Mucosa of descending colon (tissue), 3 donors: Measurements from ENCODE around the gene VMAC. TPM values are rescaled to one million over a fixed set of nuclear protein-coding genes. Genes with fewer than 3 reads are reported as not detected.

Experiments
- ATAC-seq: fragments of 200-7000 bp; cut with Tn5 transposase; one replicate; pipeline ENCODE4 v1.9.1; 2020; ENCODE audit warnings: mild to moderate bottlenecking, moderate library complexity
- DNase-seq, 3 donors: peaks; one replicate each; pipeline ENCODE4 v3.0.0-alpha.2; 2020
- H3K36me3 ChIP-seq: fragments of 200-600 bp; one replicate; pipeline ENCODE4 v1.8.0; 2021; ENCODE audit warnings: low read depth, mild to moderate bottlenecking
- H3K4me1 ChIP-seq: fragments of 200-600 bp; one replicate; pipeline ENCODE4 v1.8.0; 2021; ENCODE audit warnings: low read depth, mild to moderate bottlenecking
- H3K4me3 ChIP-seq: fragments of 200-600 bp; one replicate; pipeline ENCODE4 v1.8.0; 2021; ENCODE audit warnings: mild to moderate bottlenecking
- H3K9me3 ChIP-seq: fragments of 200-600 bp; one replicate; pipeline ENCODE4 v1.8.0; 2021; ENCODE audit warnings: mild to moderate bottlenecking
- intact Hi-C, 2 donors: fragments of 100-400 bp; cut with DNase I in 1 of 2; cut with micrococcal nuclease in 1 of 2; formaldehyde crosslinking; loops; one replicate each; pipeline versions ENCODE4 v1.11.0 to v1.11.1; 2022; cut with DNase I, micrococcal nuclease
- total RNA-seq, 3 donors: library from RNA; stranded (reverse); fragmentation: NEBNext Ultra II Directional in 2 of 3; extraction: Animal tissue kit (Norgen Biotek cat#: 25700) in 2 of 3; gene quantifications; one replicate each; pipeline versions ENCODE4 v1.2.1 to v1.2.4, GENCODE V29; 2021 to 2023
- TF ChIP-seq, protein P1 (sequence below): fragments of 200-600 bp; IDR thresholded peaks from one replicate; pipeline ENCODE4 v1.8.0; 2022; ENCODE audit warnings: antibody characterized with exemption, mild to moderate bottlenecking
- donor health status: DM: no; HTN: no; CAD: no; lungs with moderate emphysema.
- donor health status: DM: no; HTN: no; CAD: no.
- donor health status: DM: no; HTN: yes; CAD: no.

Gene VMAC
- total RNA-seq, 3 donors from 2014 or later, result 5.6 to 10.0 (median 8.3) TPM

DNA sequence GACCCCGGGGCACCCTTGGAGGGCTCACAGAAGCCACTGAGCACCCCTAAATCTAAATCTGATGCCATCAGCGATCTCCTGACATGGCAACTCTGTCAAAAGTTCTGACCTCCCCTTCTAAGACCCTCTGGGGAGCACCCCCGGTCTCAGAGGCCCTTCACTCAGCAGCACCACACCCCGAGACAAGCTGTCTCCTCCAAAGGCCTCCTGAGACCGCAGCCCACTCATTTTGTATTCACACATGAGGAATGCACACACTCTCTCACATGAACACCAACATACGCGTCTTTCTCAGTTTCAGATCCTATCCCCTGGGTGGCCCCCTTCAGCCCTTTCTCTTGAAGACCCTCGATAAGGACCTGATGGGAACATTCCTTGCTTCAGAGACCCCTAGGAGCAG, 3.7 kb upstream of the VMAC start:
- peaks cover 31% of the 10 kb centered on the region for H3K4me1 ChIP-seq
- no peak overlapping the region for H3K4me3 ChIP-seq
- peaks cover 6% of the 10 kb centered on the region for H3K36me3 ChIP-seq
- DNase-seq, result no peak
- TF ChIP-seq, protein P1, sequence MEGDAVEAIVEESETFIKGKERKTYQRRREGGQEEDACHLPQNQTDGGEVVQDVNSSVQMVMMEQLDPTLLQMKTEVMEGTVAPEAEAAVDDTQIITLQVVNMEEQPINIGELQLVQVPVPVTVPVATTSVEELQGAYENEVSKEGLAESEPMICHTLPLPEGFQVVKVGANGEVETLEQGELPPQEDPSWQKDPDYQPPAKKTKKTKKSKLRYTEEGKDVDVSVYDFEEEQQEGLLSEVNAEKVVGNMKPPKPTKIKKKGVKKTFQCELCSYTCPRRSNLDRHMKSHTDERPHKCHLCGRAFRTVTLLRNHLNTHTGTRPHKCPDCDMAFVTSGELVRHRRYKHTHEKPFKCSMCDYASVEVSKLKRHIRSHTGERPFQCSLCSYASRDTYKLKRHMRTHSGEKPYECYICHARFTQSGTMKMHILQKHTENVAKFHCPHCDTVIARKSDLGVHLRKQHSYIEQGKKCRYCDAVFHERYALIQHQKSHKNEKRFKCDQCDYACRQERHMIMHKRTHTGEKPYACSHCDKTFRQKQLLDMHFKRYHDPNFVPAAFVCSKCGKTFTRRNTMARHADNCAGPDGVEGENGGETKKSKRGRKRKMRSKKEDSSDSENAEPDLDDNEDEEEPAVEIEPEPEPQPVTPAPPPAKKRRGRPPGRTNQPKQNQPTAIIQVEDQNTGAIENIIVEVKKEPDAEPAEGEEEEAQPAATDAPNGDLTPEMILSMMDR, result no peak
- no peak for ATAC-seq
- intact Hi-C loops, result no loop called here
- no peaks in the 10 kb centered on the region for H3K9me3 ChIP-seq

DNA sequence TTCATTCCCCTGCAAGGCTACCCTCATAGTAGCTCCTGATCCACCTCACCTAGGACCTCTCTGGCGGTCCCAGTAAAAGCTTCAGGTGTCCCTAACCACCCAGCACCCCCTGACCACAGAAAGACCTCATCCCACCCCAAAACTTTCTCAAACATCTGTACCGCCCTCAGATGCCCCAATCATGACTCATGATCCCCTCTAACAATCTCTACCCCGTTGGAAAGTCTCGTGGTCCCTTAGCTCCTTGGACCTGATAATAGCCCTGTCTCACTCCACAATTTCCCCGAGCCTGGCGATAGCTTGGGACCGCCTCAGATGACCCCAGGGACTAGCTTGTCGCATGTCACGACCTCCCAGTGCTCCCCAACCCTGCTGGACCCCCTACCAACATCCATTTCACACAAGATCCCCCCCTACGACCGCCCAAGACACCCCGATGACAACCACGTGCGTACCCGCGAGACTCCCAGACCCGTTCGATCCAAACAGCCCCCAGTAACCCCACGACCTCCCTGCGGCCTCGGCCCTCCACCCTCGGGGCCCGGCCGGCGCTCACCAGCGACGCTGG, 1.5 kb upstream of the VMAC start:
- TF ChIP-seq, protein P1, result no peak
- Histone ChIP-seq H3K9me3 (no peaks in the 10 kb centered on the region), H3K4me3 (peak overlapping the region; percentile 94), H3K4me1 (peaks cover 33% of the 10 kb centered on the region), H3K36me3 (peaks cover 6% of the 10 kb centered on the region)
- ATAC-seq (no peak), DNase-seq (no peak)
- intact Hi-C loops, result no loop called here

DNA sequence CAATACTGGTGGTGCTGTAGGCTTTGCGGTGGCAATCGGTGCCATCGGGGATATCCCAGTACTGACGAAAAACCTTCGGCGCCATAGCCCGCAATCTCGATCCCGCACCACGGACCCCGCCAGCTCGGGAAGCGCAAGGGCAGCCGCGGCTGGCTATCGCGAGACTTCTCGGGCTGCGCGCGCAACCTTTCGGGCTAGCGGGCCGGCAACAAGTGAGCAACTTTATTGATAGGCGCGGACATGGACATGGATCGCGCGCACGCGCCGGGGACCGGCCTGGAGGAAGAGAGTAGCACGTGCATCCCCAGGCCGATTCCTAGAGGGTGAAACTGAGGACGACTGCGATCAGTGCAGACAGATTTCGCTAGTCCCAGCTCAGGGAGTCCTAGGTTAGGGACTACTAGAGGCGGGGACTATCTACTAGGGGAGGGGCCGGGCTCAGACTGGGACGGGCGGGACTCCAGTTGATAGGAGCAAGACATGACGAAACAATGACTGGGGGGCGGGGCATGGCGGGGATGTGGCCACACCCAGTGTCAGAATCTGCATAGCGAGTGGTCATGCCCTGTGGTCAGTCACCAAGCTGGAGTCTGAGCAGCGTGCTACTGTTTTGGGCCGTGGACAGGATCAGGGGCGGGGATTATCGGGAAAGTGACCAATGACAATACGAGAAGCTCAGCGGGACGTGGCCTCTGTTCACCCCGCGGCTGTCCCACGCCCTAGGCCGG, 884 bp upstream of the VMAC start, which contains the start of gene NDUFA11:
TSS of gene NDUFA11 (minus strand) at position 167 of the 728 bp plus-strand sequence. CDS start at position 85, 82 bp downstream.
- peak; percentile 98 to 100 (median 99) for DNase-seq
- H3K9me3 ChIP-seq, result no peaks in the 10 kb centered on the region

DNA sequence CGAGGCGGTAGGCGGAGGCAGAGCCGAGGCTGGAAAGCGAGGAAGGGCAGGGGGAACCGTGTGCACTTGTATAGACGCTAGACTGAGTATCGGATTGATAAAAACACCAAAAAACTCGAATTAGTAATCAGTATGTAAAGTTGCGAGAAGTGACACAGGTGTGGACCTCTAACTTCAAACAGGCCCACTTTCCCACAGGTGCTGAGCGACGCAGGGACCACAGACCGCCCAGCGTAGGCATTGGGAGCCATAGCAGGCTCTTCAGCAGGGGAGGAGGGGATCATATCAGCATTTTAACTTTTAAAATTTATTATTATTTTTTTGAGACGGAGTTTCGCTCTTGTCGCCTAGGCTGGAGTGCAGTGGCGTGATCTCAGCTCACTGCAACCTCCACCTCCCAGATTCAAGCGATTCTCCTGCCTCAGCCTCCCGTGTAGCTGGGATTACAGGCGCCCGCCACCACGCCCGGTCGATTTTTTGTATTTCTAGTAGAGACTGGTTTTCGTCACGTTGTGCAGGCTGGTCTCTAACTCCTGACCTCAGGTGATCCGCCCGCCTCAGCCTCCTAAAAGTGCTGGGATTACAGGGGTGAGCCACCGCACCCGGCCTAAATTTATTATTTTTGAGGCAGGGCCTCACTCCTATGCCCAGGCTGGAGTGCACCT, 574 bp downstream of the VMAC start:
- Histone ChIP-seq H3K4me3 (peak overlapping the region; percentile 94), H3K4me1 (peaks cover 33% of the 10 kb centered on the region), H3K36me3 (peaks cover 6% of the 10 kb centered on the region), H3K9me3 (no peaks in the 10 kb centered on the region)
- TF ChIP-seq, protein P1, result no peak
- DNase-seq, result peak in 1 of 3 donors; percentile 29
- intact Hi-C loops, result no loop called here
- ATAC-seq, result no peak

More for the DNA sequence above, 884 bp upstream of the VMAC start, which contains the start of gene NDUFA11:
- TF ChIP-seq, protein P1, result no peak
- ATAC-seq, result peak; percentile 81
- Histone ChIP-seq H3K4me1 (peaks cover 33% of the 10 kb centered on the region), H3K4me3 (peak within 1 kb of the TSS; percentile 94), H3K36me3 (peaks cover 6% of the 10 kb centered on the region)
- intact Hi-C loops, result no loop called here

DNA sequence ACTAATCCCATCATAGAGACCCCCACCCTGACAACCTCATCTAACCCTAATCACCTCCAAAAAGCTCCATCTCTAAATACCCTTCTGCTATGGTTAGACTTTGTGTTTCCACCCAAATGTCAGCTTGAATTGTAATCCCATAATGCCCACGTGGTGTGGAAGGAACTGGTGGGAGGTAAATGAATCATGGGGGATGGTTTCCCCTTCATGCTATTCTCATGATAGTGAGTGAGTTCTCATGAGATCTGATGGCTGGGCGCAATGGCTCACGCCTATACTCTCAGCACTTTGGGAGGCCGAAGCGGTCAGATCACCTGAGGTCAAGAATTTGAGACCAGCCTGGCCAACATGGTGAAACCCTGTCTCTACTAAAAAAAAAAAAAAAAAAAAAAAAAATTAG, 2.6 kb downstream of the VMAC start:
- intact Hi-C loops, result no loop called here
- peaks cover 6% of the 10 kb centered on the region for H3K36me3 ChIP-seq
- TF ChIP-seq, protein P1, result no peak
- no peak overlapping the region for H3K4me3 ChIP-seq
- no peak for ATAC-seq
- H3K9me3 ChIP-seq, result no peaks in the 10 kb centered on the region
- peaks cover 29% of the 10 kb centered on the region for H3K4me1 ChIP-seq
- DNase-seq, result no peak
